ENCODE measurements around the gene MASP1.

Gene MASP1

DNA sequence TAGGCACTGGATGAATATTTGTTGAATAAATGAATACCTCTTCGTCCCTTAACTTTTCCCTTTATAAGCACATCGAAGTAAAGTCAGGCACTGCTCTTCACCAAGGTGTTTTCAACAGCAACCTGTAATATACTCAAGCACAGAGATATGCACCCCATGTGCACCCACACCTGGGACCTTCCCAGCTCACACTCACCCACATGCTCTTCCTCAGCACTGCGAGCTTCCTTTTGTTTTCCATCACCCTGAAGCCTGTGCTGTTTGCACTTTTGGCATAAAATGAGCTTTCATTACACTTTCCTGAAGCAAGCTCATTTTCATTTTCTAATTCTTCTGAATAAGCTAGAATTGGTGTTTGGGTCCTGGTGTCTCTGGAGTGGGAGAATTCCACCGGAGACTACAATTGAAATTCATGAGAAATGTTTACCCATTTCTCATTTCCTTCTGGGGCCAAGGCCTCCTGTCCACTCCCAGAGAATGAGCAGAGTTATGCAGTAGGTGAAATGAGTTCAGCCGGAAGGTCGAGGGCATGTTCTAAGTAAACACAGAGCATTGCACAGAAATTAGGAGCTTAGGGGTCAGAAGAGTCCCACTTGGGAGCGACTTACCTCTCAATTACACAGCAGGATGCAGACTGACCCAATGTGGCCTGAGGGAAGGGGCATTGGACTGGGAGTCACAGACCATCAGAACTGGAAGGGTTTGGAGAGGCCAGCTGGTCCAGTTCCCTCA lies 15.0 kb downstream of the MASP1 start:
- TF ChIP-seq ZFX (IDR thresholded peaks at IDR 0.05; ENCODE audit: borderline replicate concordance) (no peak), CTCF (IDR thresholded peaks at IDR 0.05) (no peak)

DNA sequence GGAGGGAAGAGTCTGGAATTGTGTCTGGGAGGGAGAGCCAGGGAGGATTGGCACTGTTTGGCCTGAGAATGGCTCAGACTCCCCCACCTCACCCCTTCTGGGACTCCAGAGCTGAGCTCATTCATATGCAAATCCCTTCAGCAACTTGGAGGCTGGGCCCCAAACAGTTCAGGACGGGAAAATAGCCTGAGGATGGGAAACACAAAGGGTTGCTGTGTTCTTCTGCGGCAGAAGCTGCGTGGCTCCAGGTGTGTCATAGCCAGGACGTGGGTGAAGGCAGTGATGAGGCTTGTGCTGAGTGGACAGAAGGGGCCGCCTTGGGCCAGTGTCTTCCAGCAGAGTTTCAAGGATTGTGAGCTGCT lies 16.6 kb downstream of the MASP1 start:
- H3K27ac ChIP-seq, result no peak overlapping the region
- TF ChIP-seq ZFX (IDR thresholded peaks at IDR 0.05; ENCODE audit: borderline replicate concordance), result no peak
- TF ChIP-seq CTCF (IDR thresholded peaks at IDR 0.05), result no peak

More for the DNA sequence above, 15.0 kb downstream of the MASP1 start:
- no peak overlapping the region for H3K27ac ChIP-seq

DNA sequence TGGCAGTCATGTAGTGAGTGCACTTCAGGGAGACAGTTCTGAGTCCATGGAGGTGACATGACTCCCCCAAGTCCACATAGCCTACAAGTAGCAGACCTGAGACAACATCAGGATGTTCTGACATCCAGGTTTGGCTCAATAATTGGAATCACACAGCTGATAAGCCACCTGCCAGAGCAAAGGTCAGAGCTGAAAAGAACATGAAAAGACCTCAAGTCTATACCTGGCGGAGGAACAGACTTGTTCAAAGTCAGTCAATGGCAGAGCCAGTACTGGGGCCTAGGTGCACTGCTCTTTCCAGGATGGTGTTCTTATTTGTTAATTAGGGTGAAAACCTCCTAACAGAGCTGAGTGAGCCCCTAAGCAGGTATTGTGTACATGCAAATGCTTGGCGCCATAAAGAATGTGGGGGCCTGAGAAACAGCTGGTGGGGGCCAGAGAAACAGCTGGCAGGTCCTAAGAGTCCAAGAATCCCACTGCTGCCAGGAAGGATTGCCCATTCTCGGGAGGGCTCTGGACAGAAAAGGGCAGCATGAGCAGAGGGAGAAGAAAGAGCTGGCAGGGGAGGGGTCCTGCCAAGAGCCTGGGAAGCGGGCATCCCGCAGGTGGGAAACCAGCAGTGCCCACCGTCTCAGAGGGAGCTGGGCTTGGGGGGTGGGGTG lies 17.1 kb downstream of the MASP1 start:
- TF ChIP-seq CTCF (IDR thresholded peaks at IDR 0.05), result no peak
- no peak for TF ChIP-seq ZFX (IDR thresholded peaks at IDR 0.05; ENCODE audit: borderline replicate concordance)
- H3K27ac ChIP-seq, result no peak overlapping the region

DNA sequence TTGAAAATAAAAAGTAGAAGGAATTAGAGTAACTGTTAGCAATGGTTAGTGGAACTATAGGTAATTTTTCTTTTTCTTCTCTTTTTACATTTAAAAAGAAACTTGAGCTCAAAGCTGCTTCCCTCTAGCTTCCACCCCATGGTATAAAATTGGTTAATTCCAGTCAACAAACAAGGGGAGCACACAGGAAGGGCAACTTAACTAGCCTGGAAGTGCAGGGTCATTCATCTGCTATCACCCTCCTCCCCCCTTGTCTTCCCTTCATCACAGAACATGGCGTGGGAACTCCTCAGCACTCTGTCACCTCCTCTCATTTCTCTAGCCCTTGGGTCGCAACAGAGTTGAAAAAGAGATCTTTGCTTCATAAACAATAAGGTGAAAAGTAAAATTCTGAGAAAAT lies 20.0 kb downstream of the MASP1 start:
- TF ChIP-seq ZFX (IDR thresholded peaks at IDR 0.05; ENCODE audit: borderline replicate concordance) (no peak), CTCF (IDR thresholded peaks at IDR 0.05) (no peak)
- H3K27ac ChIP-seq, result no peak overlapping the region

- TF ChIP-seq ZFX (IDR thresholded peaks at IDR 0.05; ENCODE audit: borderline replicate concordance), result no peak
- no peak for TF ChIP-seq CTCF (IDR thresholded peaks at IDR 0.05)
- no peak overlapping the region for H3K27ac ChIP-seq
These were observed 22.1 kb downstream of the MASP1 start for GRCh38 chr3:187269486-187269885.

GRCh38 chr3:187267306-187267705 lies 24.2 kb downstream of the MASP1 start:
- H3K27ac ChIP-seq, result no peak overlapping the region
- no peak for TF ChIP-seq ZFX (IDR thresholded peaks at IDR 0.05; ENCODE audit: borderline replicate concordance)
- TF ChIP-seq CTCF (IDR thresholded peaks at IDR 0.05), result no peak

GRCh38 chr3:187266691-187267090 lies 24.8 kb downstream of the MASP1 start:
- no peak overlapping the region for H3K27ac ChIP-seq
- TF ChIP-seq CTCF (IDR thresholded peaks at IDR 0.05), result no peak
- TF ChIP-seq ZFX (IDR thresholded peaks at IDR 0.05; ENCODE audit: borderline replicate concordance), result no peak
